Erythroblast (primary cell): ENCODE measurements around the gene SCIN.

ENCODE experiments used
- GATA1 ChIP-seq: IDR thresholded peaks from 2 replicates; pipeline ENCODE4 v1.6.1; 2011; ENCODE audit warnings: low read depth, mild to moderate bottlenecking, control low read depth, low read length, moderate library complexity
- POLR2A ChIP-seq: IDR thresholded peaks from 2 replicates; pipeline ENCODE4 v1.6.1; 2011; ENCODE audit warnings: mild to moderate bottlenecking, low read length

- TF ChIP-seq POLR2A: no peak
- TF ChIP-seq GATA1: no peak
Measured at GRCh38 chr7:12578930-12579640, 8.6 kb downstream of the SCIN start.
